H9 (cell line): ENCODE measurements around the gene MNS1. TPM values are rescaled to one million over a fixed set of nuclear protein-coding genes. Genes with fewer than 3 reads are reported as not detected.

Source experiments
- DNase-seq: peaks from one replicate; pipeline ENCODE4 v3.0.0-alpha.2; 2017
- H2AFZ ChIP-seq: one replicate; pipeline ENCODE4 v1.6.1; 2013; ENCODE audit warnings: mild to moderate bottlenecking, low read length, control low read depth, moderate library complexity
- H2AK5ac ChIP-seq: 2 replicates; pipeline ENCODE4 v1.6.1; 2013; ENCODE audit warnings: low read length, control low read depth, mixed read lengths; ENCODE audit not compliant: insufficient read length
- H2BK120ac ChIP-seq: one replicate; pipeline ENCODE4 v1.6.1; 2013; ENCODE audit warnings: low read depth, mild to moderate bottlenecking, low read length, control low read depth, inconsistent platforms; ENCODE audit not compliant: poor library complexity, severe bottlenecking
- H2BK12ac ChIP-seq: 2 replicates; pipeline ENCODE4 v1.6.1; 2013; ENCODE audit warnings: low read length, control low read depth, mixed read lengths, low read depth; ENCODE audit not compliant: insufficient read length
- H2BK15ac ChIP-seq: 2 replicates; pipeline ENCODE4 v1.6.1; 2013; ENCODE audit warnings: low read depth, low read length, control low read depth
- H2BK20ac ChIP-seq: one replicate; pipeline ENCODE4 v1.6.1; 2013; ENCODE audit warnings: low read depth, mild to moderate bottlenecking, low read length, control low read depth, inconsistent platforms; ENCODE audit not compliant: poor library complexity, severe bottlenecking
- H2BK5ac ChIP-seq: 2 replicates; pipeline ENCODE4 v1.6.1; 2013; ENCODE audit warnings: low read length, control low read depth, mixed read lengths; ENCODE audit not compliant: insufficient read length
- H3K14ac ChIP-seq: 2 replicates; pipeline ENCODE4 v1.6.1; 2013; ENCODE audit warnings: low read length, control low read depth; ENCODE audit not compliant: insufficient read depth
- H3K18ac ChIP-seq: 2 replicates; pipeline ENCODE4 v1.6.1; 2013; ENCODE audit warnings: low read depth, mild to moderate bottlenecking, mixed read lengths, low read length, control low read depth; ENCODE audit not compliant: insufficient read length
- H3K23ac ChIP-seq: 2 replicates; pipeline ENCODE4 v1.6.1; 2013; ENCODE audit warnings: low read length, control low read depth, mixed read lengths, low read depth; ENCODE audit not compliant: insufficient read length
- H3K23me2 ChIP-seq: 2 replicates; pipeline ENCODE4 v1.6.1; 2013; ENCODE audit warnings: low read depth, mild to moderate bottlenecking, mixed read lengths, low read length, control low read depth; ENCODE audit not compliant: insufficient read length, poor library complexity, severe bottlenecking
- H3K27ac ChIP-seq: 2 replicates; pipeline ENCODE4 v1.5.1; 2013; ENCODE audit warnings: low read length, control low read depth, mixed read lengths, low read depth; ENCODE audit not compliant: insufficient read length
- H3K27me3 ChIP-seq: 2 replicates; pipeline ENCODE4 v1.6.1; 2013; ENCODE audit warnings: low read length, control low read depth, inconsistent platforms; ENCODE audit not compliant: insufficient read depth
- H3K4ac ChIP-seq: 2 replicates; pipeline ENCODE4 v1.6.1; 2013; ENCODE audit warnings: low read depth, mild to moderate bottlenecking, control low read depth, inconsistent platforms, low read length, moderate library complexity
- H3K4me1 ChIP-seq: 2 replicates; pipeline ENCODE4 v1.6.1; 2013; ENCODE audit warnings: low read length, control low read depth, inconsistent platforms; ENCODE audit not compliant: insufficient read depth
- H3K4me2 ChIP-seq: 2 replicates; pipeline ENCODE4 v1.6.1; 2013; ENCODE audit warnings: low read length, control low read depth, mixed read lengths; ENCODE audit not compliant: insufficient read length, insufficient read depth
- H3K56ac ChIP-seq: 2 replicates; pipeline ENCODE4 v1.6.1; 2013; ENCODE audit warnings: low read depth, mild to moderate bottlenecking, mixed read lengths, low read length, control low read depth; ENCODE audit not compliant: insufficient read length
- H3K79me1 ChIP-seq: 2 replicates; pipeline ENCODE4 v1.6.1; 2013; ENCODE audit warnings: low read depth, mild to moderate bottlenecking, moderate library complexity, low read length, control low read depth, inconsistent platforms; ENCODE audit not compliant: insufficient read depth, poor library complexity, severe bottlenecking
- H3K79me2 ChIP-seq: 2 replicates; pipeline ENCODE4 v1.6.1; 2013; ENCODE audit warnings: low read length, control low read depth, inconsistent platforms; ENCODE audit not compliant: insufficient read depth
- H3K9ac ChIP-seq: 2 replicates; pipeline ENCODE4 v1.6.1; 2013; ENCODE audit warnings: low read length, control low read depth, mixed read lengths; ENCODE audit not compliant: insufficient read length; ENCODE audit errors: extremely low read depth
- H3K9me3 ChIP-seq: one replicate; pipeline ENCODE4 v1.6.1; 2013; ENCODE audit warnings: low read depth, low read length, inconsistent platforms; ENCODE audit not compliant: control insufficient read depth
- H3T11ph ChIP-seq: one replicate; pipeline ENCODE4 v1.6.1; 2013; ENCODE audit warnings: mild to moderate bottlenecking, low read length, control low read depth, inconsistent platforms
- H4K20me1 ChIP-seq: one replicate; pipeline ENCODE4 v1.6.1; 2013; ENCODE audit not compliant: control insufficient read depth, insufficient read length, insufficient read depth
- H4K5ac ChIP-seq: 2 replicates; pipeline ENCODE4 v1.6.1; 2013; ENCODE audit warnings: low read depth, mild to moderate bottlenecking, mixed read lengths, low read length, control low read depth; ENCODE audit not compliant: insufficient read length
- H4K8ac ChIP-seq: replicated peaks from 2 replicates; pipeline ENCODE4 v1.6.1; 2013; ENCODE audit warnings: low read length, control low read depth, mixed read lengths, low read depth; ENCODE audit not compliant: insufficient read length
- H4K91ac ChIP-seq: 2 replicates; pipeline ENCODE4 v1.6.1; 2013; ENCODE audit warnings: low read depth, mild to moderate bottlenecking, moderate library complexity, mixed read lengths, low read length, control low read depth; ENCODE audit not compliant: insufficient read length
- H3K27ac Mint-ChIP-seq, 3 experiments: 2 replicates in 2 of 3; 3 replicates in 1 of 3; pipeline ENCODE4 v1.8.0; 2020 to 2021; ENCODE audit warnings: mixed read lengths in 3 of 3, mild to moderate bottlenecking in 1 of 3, moderate library complexity in 1 of 3
- H3K27me3 Mint-ChIP-seq: 2 replicates; pipeline ENCODE4 v1.8.0; 2021; ENCODE audit warnings: low read depth, mild to moderate bottlenecking, moderate library complexity, mixed read lengths
- H3K36me3 Mint-ChIP-seq, 3 experiments: 2 replicates in 2 of 3; 3 replicates in 1 of 3; pipeline ENCODE4 v1.8.0; 2020 to 2021; ENCODE audit warnings: low read depth in 3 of 3, mixed read lengths in 3 of 3; ENCODE audit not compliant: insufficient read depth in 1 of 3
- H3K4me1 Mint-ChIP-seq, 2 experiments: 2 replicates each; pipeline ENCODE4 v1.8.0; 2020; ENCODE audit warnings: mixed read lengths in 2 of 2
- H3K4me3 Mint-ChIP-seq, 2 experiments: 2 replicates in 1 of 2; 3 replicates in 1 of 2; pipeline ENCODE4 v1.8.0; 2020 to 2021; ENCODE audit warnings: mild to moderate bottlenecking in 2 of 2, mixed read lengths in 2 of 2, moderate library complexity in 1 of 2
- H3K9me3 Mint-ChIP-seq, 2 experiments: 2 replicates in 1 of 2; 3 replicates in 1 of 2; pipeline ENCODE4 v1.8.0; 2020; ENCODE audit warnings: mild to moderate bottlenecking in 2 of 2, mixed read lengths in 2 of 2, moderate library complexity in 1 of 2
- CTCF ChIP-seq: fragments of 200-600 bp; sonication (generic); conservative IDR thresholded peaks from 3 replicates; pipeline ENCODE4 v1.8.0; 2021; ENCODE audit warnings: antibody characterized with exemption, mild to moderate bottlenecking
- WGBS: extraction: QIAGEN DNeasy Blood & Tissue Kit; methylation state at CpG from one replicate; pipeline ENCODE4 v1.1.7; 2013; ENCODE audit warnings: missing lambda C conversion rate, low lambda C conversion rate, mixed read lengths; ENCODE audit not compliant: insufficient read length; ENCODE audit errors: extremely low coverage; 5-methylcytosine and 5-hydroxymethylcytosine counted together
- total RNA-seq: library from RNA; stranded (reverse); gene quantifications from 2 replicates; pipeline ENCODE4 v1.2.1, GENCODE V29; 2021

MNS1 gene
- total RNA-seq, 1 experiment from 2014 or later: 4.2 TPM

- TF ChIP-seq CTCF: no peak
- no peak overlapping the region for H3K4me3 Mint-ChIP-seq
- no peaks in the 10 kb centered on the region for H3K79me2 ChIP-seq
- H3K23ac ChIP-seq: no peak overlapping the region
- H3K56ac ChIP-seq: no peak overlapping the region
- no peak overlapping the region for H3K4ac ChIP-seq
- H4K91ac ChIP-seq: no peak overlapping the region
- WGBS: no CpG with 5 or more reads among the region's 3 CpGs
- H3T11ph ChIP-seq: no peak overlapping the region
- H2BK5ac ChIP-seq: no peak overlapping the region
- no peak overlapping the region for H2BK120ac ChIP-seq
- H3K36me3 Mint-ChIP-seq: no peaks in the 10 kb centered on the region
- H3K27ac Mint-ChIP-seq: no peak overlapping the region; a peak in 1 of 7 replicates
- no peaks in the 10 kb centered on the region for H3K4me1 ChIP-seq
- no peak overlapping the region for H2BK20ac ChIP-seq
- no peak for DNase-seq
- H3K9me3 Mint-ChIP-seq: no peaks in the 10 kb centered on the region
- H3K23me2 ChIP-seq: no peaks in the 10 kb centered on the region
- no peak overlapping the region for H2AFZ ChIP-seq
- H3K9ac ChIP-seq: no peak overlapping the region
- no peak overlapping the region for H4K5ac ChIP-seq
- no peaks in the 10 kb centered on the region for H4K20me1 ChIP-seq
- H3K14ac ChIP-seq: no peak overlapping the region
- no peak overlapping the region for H2BK15ac ChIP-seq
- no peak overlapping the region for H2AK5ac ChIP-seq
- no peaks in the 10 kb centered on the region for H3K4me1 Mint-ChIP-seq
- H3K27me3 Mint-ChIP-seq: no peaks in the 10 kb centered on the region
- no peaks in the 10 kb centered on the region for H3K79me1 ChIP-seq
- no peak overlapping the region for H2BK12ac ChIP-seq
- H3K27me3 ChIP-seq: no peaks in the 10 kb centered on the region
- no peak overlapping the region for H4K8ac ChIP-seq
- no peaks in the 10 kb centered on the region for H3K9me3 ChIP-seq
- H3K4me2 ChIP-seq: no peak overlapping the region
- no peak overlapping the region for H3K18ac ChIP-seq
- H3K27ac ChIP-seq: no peak overlapping the region
Observed at GRCh38 chr15:56495533-56495932, 30.6 kb upstream of the MNS1 start.
